PC-3 (cell line): ENCODE results near the gene EIF5A2. TPM values are rescaled to one million over a fixed set of nuclear protein-coding genes. Genes with fewer than 3 reads are reported as not detected.

Experiments
- ATAC-seq: fragments of 200-7000 bp; cut with Tn5 transposase; 2 replicates; pipeline ENCODE4 v1.9.1; 2020; ENCODE audit warnings: mild to moderate bottlenecking, moderate library complexity
- BruUV-seq: library from RNA; stranded (reverse); fragments of 400-500 nt; replicated peaks from 2 replicates; lab custom pipeline; 2021; lab: Mats Ljungman, UMichigan
- CTCF ChIA-PET: fragments of 300-600 bp; sonication (Branson Sonifier 250); formaldehyde crosslinking; loops from one replicate; lab custom pipeline; 2022; ENCODE audit warnings: antibody characterized with exemption; lab: Charles Lee
- POLR2A ChIA-PET: fragments of 300-600 bp; sonication (Branson Sonifier 250); formaldehyde crosslinking; loops from one replicate; lab custom pipeline; 2022; ENCODE audit warnings: antibody characterized with exemption; ENCODE audit not compliant: unreplicated experiment; lab: Charles Lee
- DNase-seq: peaks from one replicate; pipeline ENCODE4 v3.0.0-alpha.2; 2015
- H2AFZ ChIP-seq: fragments of 300-600 bp; sonication (generic); 2 replicates; pipeline ENCODE4 v1.6.0; 2016; ENCODE audit warnings: antibody characterized with exemption, low read length
- H3F3A ChIP-seq: fragments of 300-600 bp; sonication (generic); one replicate; pipeline ENCODE4 v1.6.0; 2017; ENCODE audit warnings: antibody characterized with exemption, low read length, control low read depth, mild to moderate bottlenecking; ENCODE audit not compliant: unreplicated experiment
- H3K27ac ChIP-seq: fragments of 300-600 bp; sonication (generic); 2 replicates; pipeline ENCODE4 v1.5.1; 2016; ENCODE audit warnings: mild to moderate bottlenecking, low read length
- H3K27me3 ChIP-seq: fragments of 300-600 bp; sonication (generic); 2 replicates; pipeline ENCODE4 v1.6.1; 2016; ENCODE audit warnings: low read length, mixed read lengths
- H3K36me3 ChIP-seq: fragments of 300-600 bp; sonication (generic); 2 replicates; pipeline ENCODE4 v1.6.1; 2016; ENCODE audit warnings: low read depth, mixed run types, low read length, mixed read lengths
- H3K4me1 ChIP-seq: fragments of 300-600 bp; sonication (generic); 2 replicates; pipeline ENCODE4 v1.5.1; 2016; ENCODE audit warnings: low read length; ENCODE audit not compliant: insufficient read depth
- H3K4me2 ChIP-seq: fragments of 300-600 bp; sonication (generic); 2 replicates; pipeline ENCODE4 v1.6.0; 2016; ENCODE audit warnings: low read length
- H3K4me3 ChIP-seq: fragments of 300-600 bp; sonication (generic); 2 replicates; pipeline ENCODE4 v1.5.1; 2016; ENCODE audit warnings: mild to moderate bottlenecking, low read length, mixed read lengths
- H3K79me2 ChIP-seq: fragments of 300-600 bp; sonication (generic); 2 replicates; pipeline ENCODE4 v1.6.1; 2017; ENCODE audit warnings: low read length, mixed read lengths
- H3K9ac ChIP-seq: fragments of 300-600 bp; sonication (generic); 2 replicates; pipeline ENCODE4 v1.6.0; 2016; ENCODE audit warnings: mild to moderate bottlenecking, low read length
- H3K9me2 ChIP-seq: fragments of 300-600 bp; sonication (generic); replicated peaks from 2 replicates; pipeline ENCODE4 v1.6.1; 2016; ENCODE audit warnings: mixed run types, low read length, mixed read lengths
- H3K9me3 ChIP-seq: fragments of 300-600 bp; sonication (generic); 2 replicates; pipeline ENCODE4 v1.6.1; 2016; ENCODE audit warnings: low read length, mixed read lengths
- H4K20me1 ChIP-seq: fragments of 300-600 bp; sonication (generic); 2 replicates; pipeline ENCODE4 v1.6.1; 2016; ENCODE audit warnings: low read length, mixed read lengths
- CTCF ChIP-seq: fragments of 300-600 bp; sonication (generic); conservative IDR thresholded peaks from 2 replicates; pipeline ENCODE4 v1.5.1; 2017; ENCODE audit warnings: antibody characterized with exemption, low read depth, mild to moderate bottlenecking, low read length
- EZH2 ChIP-seq: fragments of 300-600 bp; sonication (generic); IDR thresholded peaks from one replicate; pipeline ENCODE4 v1.6.1; 2017; ENCODE audit warnings: antibody characterized with exemption, mild to moderate bottlenecking, low read length; ENCODE audit not compliant: unreplicated experiment
- EZH2phosphoT487 ChIP-seq: fragments of 300-600 bp; sonication (generic); IDR thresholded peaks from 2 replicates; pipeline ENCODE4 v1.6.1; 2018; ENCODE audit warnings: mild to moderate bottlenecking, antibody characterized with exemption, low read length, borderline replicate concordance
- intact Hi-C: fragments of 100-400 bp; cut with micrococcal nuclease; formaldehyde crosslinking; loops from 2 replicates; pipeline ENCODE4 v1.9.0; 2023
- total RNA-seq: library from RNA; depleted of rRNA; stranded (reverse); fragments of >200 nt; gene quantifications from 2 replicates; pipeline ENCODE4 v1.2.3, GENCODE V29; 2014; rRNA removed

The EIF5A2 gene
- total RNA-seq, 1 experiment from 2014 or later, result 11.1 TPM

- Histone ChIP-seq H3K9ac (no peak overlapping the region), H3F3A (no peaks in the 10 kb centered on the region), H3K36me3 (no peaks in the 10 kb centered on the region), H3K27ac (no peak overlapping the region), H3K9me2 (no peaks in the 10 kb centered on the region), H3K4me2 (no peak overlapping the region), H3K4me3 (no peak overlapping the region), H3K4me1 (no peaks in the 10 kb centered on the region), H3K27me3 (no peaks in the 10 kb centered on the region), H4K20me1 (no peaks in the 10 kb centered on the region), H3K79me2 (no peaks in the 10 kb centered on the region), H2AFZ (no peak overlapping the region), H3K9me3 (no peaks in the 10 kb centered on the region)
- 0 out of 2 replicates have a peak, but pooled peaks have one; percentile 15 for ATAC-seq
- intact Hi-C loops, result no loop called here
- peak; percentile 29 for DNase-seq
- TF ChIP-seq CTCF, result no peak
- no peak for TF ChIP-seq EZH2phosphoT487
- TF ChIP-seq EZH2, result no peak
- no TSS peak for BruUV-seq
- POLR2A ChIA-PET, result no interaction called here
- CTCF ChIA-PET, result no interaction called here
Observed at GRCh38 chr3:170839518-170840100, 68.8 kb downstream of the EIF5A2 start.

Other genes starting within 250 kb of the EIF5A2 start
- gene RPL22L1, start 38.4 kb downstream of the EIF5A2 start, total RNA-seq, result 40.0 and 44.9 TPM in 2 replicates
- gene SLC2A2, start 118.1 kb upstream of the EIF5A2 start, total RNA-seq, result not detected in 2 replicates